GM19328 (cell line): ENCODE results near the gene TBXAS1.

ENCODE experiments used
- ATAC-seq: cut with Tn5 transposase; IDR thresholded peaks from one replicate; pipeline ENCODE4 v1.9.1; 2021; ENCODE audit warnings: mild to moderate bottlenecking, moderate library complexity; ENCODE audit not compliant: unreplicated experiment

TBXAS1 gene

GRCh38 chr7:139974179-139974811, 145.2 kb downstream of the TBXAS1 start:
- ATAC-seq = no peak

DNA sequence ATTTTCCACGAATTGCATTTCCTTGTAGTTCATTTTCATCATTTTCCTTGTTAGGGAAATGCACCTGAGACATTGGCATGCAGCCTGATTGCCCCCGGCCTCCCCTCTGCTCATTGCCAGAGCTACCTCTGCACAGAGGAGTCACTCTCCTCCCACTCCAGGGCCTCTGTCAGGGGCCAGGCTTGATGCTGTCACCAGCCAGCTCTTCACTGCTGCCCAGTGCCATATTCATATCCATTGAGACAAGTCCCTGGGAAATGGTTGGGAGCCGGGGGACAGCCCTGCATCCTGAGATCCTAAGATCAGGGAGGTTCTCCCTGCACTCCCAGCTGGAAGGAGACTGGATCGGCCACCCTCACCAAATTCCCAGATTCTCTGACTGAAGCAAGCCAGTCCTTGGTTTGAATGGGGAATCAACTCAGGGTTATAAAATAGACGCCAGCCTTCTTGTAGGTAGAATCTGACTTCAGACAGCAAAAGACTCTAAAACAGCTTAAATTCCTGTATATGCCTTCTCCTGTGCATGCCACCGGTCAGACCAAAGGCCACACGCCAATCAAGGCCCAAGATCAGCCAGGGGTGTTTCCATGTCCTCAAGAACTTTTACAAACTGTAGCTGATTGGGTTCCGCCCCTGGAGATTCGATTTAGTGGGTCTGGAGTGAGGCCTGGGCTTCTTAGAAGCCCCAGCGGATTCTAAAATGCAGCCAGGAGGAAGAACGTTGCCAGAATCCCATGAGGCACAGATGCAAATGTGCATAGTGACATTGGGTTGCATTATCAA, 147.2 kb downstream of the TBXAS1 start:
- ATAC-seq = no peak

DNA sequence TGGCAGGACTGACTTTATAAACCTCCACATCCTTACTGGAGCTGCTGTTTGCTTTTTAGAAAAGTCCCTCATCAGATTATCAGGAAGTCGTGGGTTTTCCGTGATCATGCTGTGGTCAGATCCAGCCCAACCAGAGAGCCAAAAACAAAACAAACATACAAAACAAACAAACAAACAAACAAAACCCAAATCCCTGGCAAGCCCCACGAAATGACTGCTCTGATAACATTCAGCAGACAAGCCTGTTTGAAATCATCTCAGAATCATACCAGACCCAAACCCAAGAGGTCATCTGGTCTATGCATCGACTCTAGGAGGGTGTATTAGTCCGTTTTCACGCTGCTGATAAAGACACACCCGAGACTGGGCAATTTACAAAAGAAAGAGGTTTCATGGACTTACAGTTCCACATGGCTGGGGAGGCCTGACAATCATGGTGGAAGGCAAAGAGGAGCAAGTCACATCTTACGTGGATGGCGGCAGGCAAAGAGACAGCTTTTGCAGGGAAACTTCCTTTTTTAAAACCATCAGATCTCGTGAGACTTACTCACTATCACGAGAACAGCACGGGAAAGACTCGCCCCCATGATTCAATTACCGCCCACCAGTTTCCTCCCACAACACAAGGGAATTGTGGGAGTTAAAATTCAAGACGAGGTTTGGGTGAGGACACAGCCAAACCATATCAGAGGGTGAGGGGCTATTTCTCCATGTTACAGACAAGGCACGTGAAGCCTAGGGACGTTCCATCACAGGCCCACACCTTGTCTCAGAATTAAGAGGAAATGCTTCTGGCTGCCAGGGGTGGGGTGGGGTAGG, 148.0 kb downstream of the TBXAS1 start:
- no peak for ATAC-seq

DNA sequence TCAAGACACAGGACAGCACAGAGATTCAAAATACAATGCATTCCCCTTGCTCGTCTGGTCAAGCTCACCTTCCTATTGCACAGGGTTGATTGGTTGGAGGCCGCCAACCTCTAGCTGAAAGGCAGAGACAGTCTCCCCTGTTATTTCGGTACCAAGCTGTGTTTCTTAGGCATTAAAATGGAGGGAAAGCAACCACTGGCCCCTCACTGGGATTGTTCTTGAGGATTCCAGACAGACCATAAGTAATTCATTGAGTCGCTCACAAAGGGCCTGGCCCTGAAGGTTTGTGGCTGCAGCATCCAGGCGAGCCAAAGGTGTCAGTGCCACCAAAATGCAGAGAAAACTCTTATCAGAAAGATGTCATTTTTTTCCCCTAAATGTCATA, 152.4 kb downstream of the TBXAS1 start:
- no peak for ATAC-seq

DNA sequence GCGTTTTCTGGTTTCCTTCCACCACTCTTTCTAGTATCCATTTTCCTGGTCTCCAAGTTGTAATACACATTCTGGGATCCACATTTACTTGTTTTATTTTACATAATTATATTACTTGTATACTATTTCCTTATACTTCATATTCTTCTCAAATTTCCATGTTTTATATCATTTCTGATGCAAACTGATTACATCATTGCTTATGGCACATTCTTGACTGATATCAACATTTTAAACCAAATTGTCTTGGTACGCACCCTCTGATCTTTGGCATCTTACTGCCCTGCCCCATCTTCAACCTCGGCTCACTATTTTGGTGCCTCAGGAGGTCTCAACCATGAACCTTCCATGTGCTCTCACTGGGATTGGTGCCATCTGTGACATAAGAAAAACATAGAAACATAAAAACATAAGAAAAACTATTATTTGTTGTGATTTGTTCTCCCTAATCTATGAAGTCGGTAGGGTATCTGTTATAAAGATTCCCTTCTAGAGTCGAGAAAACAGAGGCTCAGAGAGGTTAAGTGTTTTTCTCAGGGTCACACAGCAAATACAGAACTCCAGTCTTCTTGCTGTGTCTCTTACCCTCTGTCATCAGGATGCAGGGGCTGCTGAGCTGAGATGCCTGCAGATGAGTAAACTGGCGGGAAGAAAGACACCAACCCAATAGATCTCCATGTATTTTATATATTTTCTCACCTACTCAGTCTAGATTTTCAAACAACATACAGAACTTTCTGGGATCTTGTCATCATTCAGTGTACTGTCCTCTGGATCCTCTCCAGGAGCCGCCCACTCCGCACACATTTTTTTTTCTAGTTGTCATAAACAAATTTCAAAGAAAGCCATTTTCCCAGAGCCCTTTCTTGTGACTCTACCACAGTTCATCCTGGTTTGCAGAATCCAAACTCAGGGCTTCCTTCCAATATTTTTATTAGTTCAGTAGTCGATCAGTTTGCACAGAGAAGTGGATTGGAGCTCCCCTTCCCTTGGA, 154.2 kb downstream of the TBXAS1 start:
- ATAC-seq = no peak

DNA sequence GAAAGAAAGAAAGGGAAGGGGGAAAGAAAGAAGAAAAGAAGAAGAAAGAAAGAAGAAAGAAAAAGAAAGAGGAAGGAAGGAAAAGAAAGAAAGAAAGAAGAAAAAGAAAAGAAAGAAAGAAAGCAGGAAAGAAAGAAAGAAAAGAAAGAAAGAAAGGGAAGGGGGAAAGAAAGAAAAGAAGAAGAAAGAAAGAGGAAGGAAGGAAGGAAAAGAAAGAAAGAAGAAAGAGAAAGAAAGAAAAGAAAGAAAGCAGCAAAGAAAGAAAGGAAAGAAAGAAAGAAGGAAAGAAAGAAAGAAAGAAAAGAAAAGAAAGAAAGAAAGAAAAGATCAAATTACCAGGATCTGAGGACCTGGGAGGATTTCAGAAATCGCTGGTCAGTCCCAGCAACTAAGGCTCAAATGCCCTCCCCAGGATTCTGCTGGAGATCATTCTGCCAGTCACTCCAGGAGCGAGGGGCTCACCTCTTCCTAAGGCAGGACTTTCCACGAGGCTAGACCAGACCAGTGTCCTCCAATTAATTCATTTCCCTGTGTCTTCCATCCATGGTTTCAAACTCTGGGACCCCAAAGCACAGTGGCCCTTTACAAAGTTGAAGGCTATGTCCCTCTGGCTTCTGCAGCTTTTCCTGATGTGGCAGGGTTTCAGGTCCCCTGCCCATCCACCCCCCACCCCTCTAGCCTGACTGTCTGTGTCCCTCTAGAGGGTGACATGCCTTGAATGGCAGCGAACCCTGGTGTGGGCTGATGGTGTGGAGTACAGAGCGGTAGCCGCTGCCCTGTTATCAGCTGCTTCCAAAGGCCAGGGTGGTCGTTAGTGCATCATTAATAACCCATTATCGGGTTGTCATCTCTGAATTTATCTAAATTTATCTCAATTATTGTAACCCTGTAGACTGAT, 155.8 kb downstream of the TBXAS1 start:
- no peak for ATAC-seq

GRCh38 chr7:139985811-139986210, 156.7 kb downstream of the TBXAS1 start:
- no peak for ATAC-seq

GRCh38 chr7:139987691-139988516, 158.8 kb downstream of the TBXAS1 start:
- no peak for ATAC-seq

DNA sequence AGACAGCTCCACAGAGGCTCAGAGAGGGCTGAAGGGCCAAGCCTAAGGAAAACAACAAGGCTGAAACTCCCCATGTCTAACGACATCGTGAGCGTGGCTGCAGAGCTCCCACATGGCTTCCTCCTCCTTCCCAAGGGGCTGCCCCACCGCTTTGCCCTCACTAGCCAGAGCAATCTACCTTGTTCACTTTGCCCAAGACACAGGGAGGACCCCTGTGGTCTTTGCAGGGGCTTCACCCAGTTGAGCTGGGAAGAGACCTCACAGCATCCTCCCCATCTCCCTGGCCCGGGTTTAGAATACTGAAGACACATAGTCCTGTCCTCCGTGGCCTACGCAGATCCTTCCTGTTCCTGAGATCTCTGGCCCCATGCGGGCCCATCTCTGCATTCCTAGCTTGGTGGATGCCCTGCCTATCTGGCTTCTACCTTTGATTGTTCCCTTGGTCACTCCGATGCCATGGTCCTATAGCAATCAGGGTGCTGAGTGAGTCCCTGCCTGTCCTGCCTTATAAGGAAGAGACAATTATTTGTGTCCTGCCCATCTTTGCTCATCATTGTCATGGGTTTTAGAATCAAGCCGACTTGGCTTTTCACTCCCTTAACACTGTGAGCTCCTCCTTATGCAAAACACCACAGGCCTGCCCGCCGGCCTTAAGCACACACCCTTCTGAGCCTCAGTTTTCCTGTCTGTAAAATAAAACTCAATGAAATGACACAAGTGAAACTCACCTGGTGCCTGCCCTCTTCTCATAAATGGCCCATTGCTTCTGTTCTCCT, 160.5 kb downstream of the TBXAS1 start:
- ATAC-seq = no peak

DNA sequence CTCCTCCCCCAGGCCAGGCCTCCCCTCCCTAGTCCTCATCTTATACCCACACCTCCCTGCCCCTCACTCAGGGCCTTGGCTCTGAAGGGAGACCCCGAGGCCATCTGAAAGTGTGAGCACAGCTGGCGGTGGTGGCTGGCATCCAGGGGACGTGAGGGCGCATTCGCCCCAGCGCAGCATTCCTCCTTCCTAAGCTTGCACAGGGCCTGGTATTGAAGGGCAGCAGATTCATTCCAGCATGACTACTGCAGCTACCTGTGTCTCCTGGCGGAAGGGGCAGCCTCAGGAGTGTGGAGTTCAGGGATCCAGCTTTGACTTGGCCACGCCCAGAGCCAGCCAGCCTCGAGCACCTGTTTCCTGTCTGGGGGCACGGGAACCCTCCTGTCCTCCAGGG, 161.1 kb downstream of the TBXAS1 start:
- ATAC-seq = no peak

GRCh38 chr7:139990571-139991268, 161.7 kb downstream of the TBXAS1 start:
- ATAC-seq = no peak

DNA sequence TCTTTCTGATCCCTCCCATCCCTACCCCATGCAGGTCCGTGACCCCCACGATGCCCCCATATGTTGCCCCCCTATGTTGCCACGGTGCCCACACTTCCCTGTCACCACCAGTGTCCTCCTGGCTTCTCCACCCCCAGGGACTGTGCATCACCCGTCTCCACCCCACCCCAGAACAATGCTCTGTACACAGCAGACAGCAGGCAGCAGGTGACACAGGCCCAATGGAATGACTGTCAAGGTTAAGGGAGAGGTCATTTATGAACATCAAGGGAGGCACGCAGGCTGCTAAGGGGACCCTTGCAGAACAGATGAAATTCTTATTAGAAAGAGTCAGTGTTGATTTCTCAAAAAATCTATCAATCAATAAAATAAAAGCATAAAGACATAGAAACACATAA, 162.2 kb downstream of the TBXAS1 start:
- ATAC-seq = no peak

- no peak for ATAC-seq
Measured at GRCh38 chr7:139991911-139992310, 162.8 kb downstream of the TBXAS1 start.

- no peak for ATAC-seq
Measured at GRCh38 chr7:139992353-139993044, 163.4 kb downstream of the TBXAS1 start.

DNA sequence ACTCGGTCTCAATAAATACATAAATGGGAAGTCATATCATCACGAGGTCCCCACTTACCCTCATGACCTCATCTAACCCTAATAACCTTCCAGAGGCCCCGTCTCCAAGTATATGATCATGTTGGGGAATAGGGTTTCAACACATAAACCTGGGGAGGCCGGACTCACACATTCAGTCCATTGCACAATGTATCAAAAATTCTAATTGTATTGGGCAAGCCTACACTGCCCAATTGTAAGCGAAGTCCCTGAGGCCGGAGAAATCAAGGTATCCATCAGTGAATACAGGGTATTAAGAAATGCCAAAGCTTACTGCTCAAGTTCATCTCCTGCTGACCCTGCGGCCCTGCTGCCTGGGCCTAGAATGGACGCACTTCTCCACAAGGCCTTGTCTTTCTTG, 164.1 kb downstream of the TBXAS1 start:
- no peak for ATAC-seq

DNA sequence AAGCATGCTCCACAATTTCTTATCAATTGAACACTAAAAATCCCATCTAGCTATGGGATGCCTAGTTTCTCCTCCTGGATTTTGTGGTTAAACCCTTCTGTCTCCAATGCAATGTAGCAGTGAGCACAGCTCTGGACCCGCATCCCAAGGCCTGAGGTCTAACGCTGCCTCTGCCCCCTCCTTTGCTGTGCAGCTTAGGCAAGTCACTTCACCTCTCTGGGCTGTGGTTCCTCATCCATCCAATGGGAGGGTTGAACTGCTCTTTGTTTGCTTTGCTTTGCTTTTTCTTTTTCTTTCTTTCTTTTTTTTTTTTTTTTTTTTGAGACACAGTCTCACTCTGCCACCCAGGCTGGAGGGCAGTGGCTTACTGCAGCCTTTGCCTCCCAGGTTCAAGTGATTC, 164.5 kb downstream of the TBXAS1 start:
- ATAC-seq = no peak

- ATAC-seq = no peak
Measured at GRCh38 chr7:139994356-139994755, 165.3 kb downstream of the TBXAS1 start.
